Endothelial cell of umbilical vein (primary cell): ENCODE measurements around the gene GRIA4. TPM values are rescaled to one million over a fixed set of nuclear protein-coding genes. Genes with fewer than 3 reads are reported as not detected.

ENCODE experiments used
- BruUV-seq: library from RNA; stranded (reverse); fragments of 400-500 nt; replicated peaks from 2 replicates; lab custom pipeline; 2021; lab: Mats Ljungman, UMichigan
- CTCF ChIA-PET: fragments of 300-600, 350-600 bp; sonication (Branson Sonifier 250); formaldehyde crosslinking; loops from one replicate; lab custom pipeline; 2021; ENCODE audit warnings: antibody characterized with exemption, inconsistent platforms; lab: Charles Lee
- POLR2A ChIA-PET: fragments of 300-600, 350-600 bp; sonication (Branson Sonifier 250); formaldehyde crosslinking; loops from one replicate; lab custom pipeline; 2021; ENCODE audit warnings: antibody characterized with exemption, inconsistent platforms; lab: Charles Lee
- DNase-seq: peaks from one replicate; pipeline ENCODE4 v3.0.0-alpha.2; 2011; ENCODE audit warnings: low read depth, low spot score
- FAIRE-seq: peaks from 2 replicates; lab custom pipeline; 2011; peaks lifted over from hg19 to GRCh38; lab: Jason Lieb, UNC
- H2AFZ ChIP-seq: 2 replicates; pipeline ENCODE4 v1.6.0; 2012; ENCODE audit warnings: low read depth, low read length, control low read depth, inconsistent platforms
- H3K27ac ChIP-seq: 2 replicates; pipeline ENCODE4 v1.5.1; 2011; ENCODE audit warnings: low read depth, mild to moderate bottlenecking, control low read depth, low read length, moderate library complexity; ENCODE audit not compliant: insufficient read depth
- H3K27me3 ChIP-seq, 2 experiments: 2 replicates each; pipeline versions ENCODE4 v1.6.0 to v1.6.1; 2011; ENCODE audit warnings: low read length in 2 of 2, mixed read lengths in 1 of 2; ENCODE audit not compliant: control insufficient read depth in 2 of 2, insufficient read depth in 2 of 2
- H3K36me3 ChIP-seq, 2 experiments: 2 replicates in 1 of 2; 3 replicates in 1 of 2; pipeline ENCODE4 v1.5.1; 2011; ENCODE audit warnings: low read length in 2 of 2, mild to moderate bottlenecking in 1 of 2, moderate library complexity in 1 of 2; ENCODE audit not compliant: control insufficient read depth in 2 of 2, insufficient read depth in 2 of 2; ENCODE audit errors: extremely low read depth in 1 of 2
- H3K4me1 ChIP-seq: 3 replicates; pipeline ENCODE4 v1.5.1; 2011; ENCODE audit warnings: mild to moderate bottlenecking, low read length; ENCODE audit not compliant: control insufficient read depth, insufficient read depth; ENCODE audit errors: extremely low read depth
- H3K4me2 ChIP-seq: 2 replicates; pipeline ENCODE4 v1.6.1; 2011; ENCODE audit warnings: low read length, control low read depth, mixed read lengths; ENCODE audit not compliant: insufficient read depth
- H3K4me3 ChIP-seq, 3 experiments: fragments of 200-600 bp in 1 of 3; sonication (generic), shearing (Covaris generic) in 1 of 3; replicated peaks in 1 of 3; 2 replicates each; pipeline ENCODE4 v1.5.1; 2011 to 2016; ENCODE audit warnings: control low read depth in 3 of 3, low read length in 3 of 3, mild to moderate bottlenecking in 2 of 3, inconsistent platforms in 1 of 3, low read depth in 1 of 3, moderate library complexity in 1 of 3; ENCODE audit not compliant: insufficient read depth in 1 of 3
- H3K79me2 ChIP-seq: 2 replicates; pipeline ENCODE4 v1.6.0; 2012; ENCODE audit warnings: low read length, inconsistent platforms; ENCODE audit not compliant: control insufficient read depth, insufficient read depth
- H3K9ac ChIP-seq: replicated peaks from 2 replicates; pipeline ENCODE3; 2011; ENCODE audit warnings: low read length, control low read depth; ENCODE audit not compliant: insufficient read depth; ENCODE audit errors: extremely low read depth
- H3K9me1 ChIP-seq: replicated peaks from 3 replicates; pipeline ENCODE4 v1.6.0; 2011; ENCODE audit warnings: mild to moderate bottlenecking, low read length; ENCODE audit not compliant: control insufficient read depth, insufficient read depth; ENCODE audit errors: extremely low read depth
- H3K9me3 ChIP-seq: replicated peaks from 2 replicates; pipeline ENCODE4 v1.5.1; 2012; ENCODE audit warnings: low read length, inconsistent platforms; ENCODE audit not compliant: control insufficient read depth, insufficient read depth
- H4K20me1 ChIP-seq: replicated peaks from 2 replicates; pipeline ENCODE3; 2011; ENCODE audit warnings: mild to moderate bottlenecking, low read length; ENCODE audit not compliant: control insufficient read depth, insufficient read depth; ENCODE audit errors: extremely low read depth
- EZH2 ChIP-seq: IDR thresholded peaks from 2 replicates; pipeline ENCODE4 v1.6.1; 2012; ENCODE audit warnings: borderline replicate concordance, low read depth, mild to moderate bottlenecking, moderate library complexity, low read length, inconsistent platforms; ENCODE audit not compliant: severe bottlenecking
- FOS ChIP-seq: IDR thresholded peaks from 2 replicates; pipeline ENCODE4 v1.6.1; 2011; ENCODE audit warnings: mild to moderate bottlenecking, low read length, moderate library complexity, borderline replicate concordance; ENCODE audit not compliant: insufficient read depth
- GATA2 ChIP-seq: IDR thresholded peaks from 2 replicates; pipeline ENCODE4 v1.7.0; 2011; ENCODE audit warnings: low read depth, mild to moderate bottlenecking, moderate library complexity, mixed read lengths, low read length; ENCODE audit not compliant: insufficient read length, insufficient read depth
- JUN ChIP-seq: IDR thresholded peaks from 2 replicates; pipeline ENCODE4 v1.6.1; 2011; ENCODE audit warnings: borderline replicate concordance, low read depth; ENCODE audit not compliant: insufficient read length, insufficient read depth
- MYC ChIP-seq: IDR thresholded peaks from one replicate; pipeline ENCODE4 v1.6.1; 2011; ENCODE audit warnings: mild to moderate bottlenecking, low read depth, low read length
- POLR2A ChIP-seq: IDR thresholded peaks from 2 replicates; pipeline ENCODE4 v1.6.1; 2012; ENCODE audit warnings: low read depth, mild to moderate bottlenecking, control low read depth, low read length
- POLR2AphosphoS5 ChIP-seq: IDR thresholded peaks from 2 replicates; pipeline ENCODE4 v1.6.1; 2012; ENCODE audit warnings: low read depth, mild to moderate bottlenecking, control low read depth, low read length, moderate library complexity; ENCODE audit not compliant: insufficient read depth
- dilution Hi-C: fragments of 300-500 bp; cut with MboI; formaldehyde crosslinking; loops from one replicate; pipeline ENCODE4 v1.15.0; 2019; ENCODE audit warnings: low sequenced_read_pairs; ENCODE audit not compliant: extremely low pct_ligation_motif_present
- intact Hi-C: fragments of 100-400 bp; cut with micrococcal nuclease; formaldehyde crosslinking; loops from one replicate; pipeline ENCODE4 v1.10.0; 2022
- polyA plus RNA-seq, 4 experiments: library from polyadenylated mRNA; depleted of rRNA in 3 of 4; stranded (reverse) in 3 of 4; unstranded in 1 of 4; fragments of >200 nt; gene quantifications; 2 replicates each; pipeline versions ENCODE4 v1.2.1 to v1.2.3, GENCODE V29; 2011 to 2012; ENCODE audit warnings: missing spikeins in 1 of 4
- total RNA-seq: library from RNA; stranded (reverse); gene quantifications from 2 replicates; pipeline ENCODE4 v1.2.3, GENCODE V29; 2021
- TF ChIP-seq, protein P1 (sequence below): IDR thresholded peaks from 2 replicates; pipeline ENCODE4 v1.6.1; 2011; ENCODE audit not compliant: insufficient read depth, insufficient read length
- TF ChIP-seq, protein P2 (sequence below), 2 donors: IDR thresholded peaks; 1 replicate in 1 of 2; 2 replicates in 1 of 2; pipeline ENCODE4 v1.5.1; 2011; ENCODE audit warnings: low read length in 2 of 2, mild to moderate bottlenecking in 2 of 2, moderate library complexity in 2 of 2, control low read depth in 1 of 2, inconsistent platforms in 1 of 2, low read depth in 1 of 2; ENCODE audit not compliant: insufficient read depth in 1 of 2; ENCODE audit errors: extremely low read depth in 1 of 2

Gene GRIA4
- total and polyA plus RNA-seq, 2 donors (not counting 3 experiments of a cell fraction or from before 2014, with no cell fraction given), result not detected

DNA sequence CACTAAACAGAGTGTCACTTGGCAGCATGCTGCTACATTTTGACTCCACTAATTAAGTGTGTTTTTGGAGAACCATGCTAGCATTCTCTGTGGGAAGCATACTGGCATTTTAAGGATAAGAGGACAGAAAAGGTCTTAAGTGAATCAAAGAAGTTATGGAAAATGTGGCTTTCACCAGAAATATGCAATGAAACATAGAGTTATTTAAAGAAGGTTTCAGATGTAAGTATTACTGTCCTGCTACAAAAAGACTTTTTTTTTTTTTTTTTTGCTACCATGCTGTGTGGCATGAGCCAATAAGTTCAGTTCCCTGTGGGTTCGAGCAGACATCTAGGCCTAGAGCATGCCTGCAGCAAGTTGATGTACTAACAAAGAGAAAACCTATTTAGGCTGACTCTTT is 224.6 kb downstream of the GRIA4 start:
- dilution Hi-C loops, result no loop called here

More for the DNA sequence above, 224.6 kb downstream of the GRIA4 start:
- no peak overlapping the region for H3K9ac ChIP-seq
- H3K4me3 ChIP-seq, result no peak overlapping the region
- DNase-seq (no peak), FAIRE-seq (no peak)
- no peaks in the 10 kb centered on the region for H4K20me1 ChIP-seq
- no peaks in the 10 kb centered on the region for H3K27me3 ChIP-seq
- POLR2A ChIA-PET, result no interaction called here
- intact Hi-C loops, result no loop called here
- H3K27ac ChIP-seq, result no peak overlapping the region
- no peaks in the 10 kb centered on the region for H3K9me3 ChIP-seq
- TF ChIP-seq POLR2A, result no peak
- TF ChIP-seq JUN, result no peak
- TF ChIP-seq, protein P1, sequence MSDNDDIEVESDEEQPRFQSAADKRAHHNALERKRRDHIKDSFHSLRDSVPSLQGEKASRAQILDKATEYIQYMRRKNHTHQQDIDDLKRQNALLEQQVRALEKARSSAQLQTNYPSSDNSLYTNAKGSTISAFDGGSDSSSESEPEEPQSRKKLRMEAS, result no peak
- TF ChIP-seq POLR2AphosphoS5, result no peak
- TF ChIP-seq, protein P2, sequence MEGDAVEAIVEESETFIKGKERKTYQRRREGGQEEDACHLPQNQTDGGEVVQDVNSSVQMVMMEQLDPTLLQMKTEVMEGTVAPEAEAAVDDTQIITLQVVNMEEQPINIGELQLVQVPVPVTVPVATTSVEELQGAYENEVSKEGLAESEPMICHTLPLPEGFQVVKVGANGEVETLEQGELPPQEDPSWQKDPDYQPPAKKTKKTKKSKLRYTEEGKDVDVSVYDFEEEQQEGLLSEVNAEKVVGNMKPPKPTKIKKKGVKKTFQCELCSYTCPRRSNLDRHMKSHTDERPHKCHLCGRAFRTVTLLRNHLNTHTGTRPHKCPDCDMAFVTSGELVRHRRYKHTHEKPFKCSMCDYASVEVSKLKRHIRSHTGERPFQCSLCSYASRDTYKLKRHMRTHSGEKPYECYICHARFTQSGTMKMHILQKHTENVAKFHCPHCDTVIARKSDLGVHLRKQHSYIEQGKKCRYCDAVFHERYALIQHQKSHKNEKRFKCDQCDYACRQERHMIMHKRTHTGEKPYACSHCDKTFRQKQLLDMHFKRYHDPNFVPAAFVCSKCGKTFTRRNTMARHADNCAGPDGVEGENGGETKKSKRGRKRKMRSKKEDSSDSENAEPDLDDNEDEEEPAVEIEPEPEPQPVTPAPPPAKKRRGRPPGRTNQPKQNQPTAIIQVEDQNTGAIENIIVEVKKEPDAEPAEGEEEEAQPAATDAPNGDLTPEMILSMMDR (IDR thresholded peaks at IDR 0.05; ENCODE audit: extremely low read depth in 1 of 2, insufficient read depth in 1 of 2, low read depth in 1 of 2, low read length in 2 of 2), result no peak
- no peak for TF ChIP-seq MYC
- no peak for TF ChIP-seq EZH2
- TF ChIP-seq GATA2, result no peak
- TF ChIP-seq FOS, result no peak
- no peak overlapping the region for H2AFZ ChIP-seq
- no peaks in the 10 kb centered on the region for H3K9me1 ChIP-seq
- no peaks in the 10 kb centered on the region for H3K4me1 ChIP-seq
- H3K79me2 ChIP-seq, result no peaks in the 10 kb centered on the region
- no peaks in the 10 kb centered on the region for H3K36me3 ChIP-seq
- H3K4me2 ChIP-seq, result no peak overlapping the region
- no TSS peak for BruUV-seq
- CTCF ChIA-PET, result no interaction called here
